Mucosa of rectum (tissue), 2 donors: ENCODE data around the gene PHC3.

Source experiments
- H3K27ac ChIP-seq, 2 donors: one replicate each; pipeline ENCODE4 v1.7.0; 2013; ENCODE audit warnings: inconsistent platforms in 2 of 2, low read depth in 2 of 2, low read length in 2 of 2
- H3K27me3 ChIP-seq, 2 donors: one replicate each; pipeline ENCODE4 v1.7.0; 2013; ENCODE audit warnings: low read length in 2 of 2; ENCODE audit not compliant: control insufficient read depth in 2 of 2, insufficient read depth in 2 of 2
- H3K36me3 ChIP-seq, 2 donors: one replicate each; pipeline ENCODE4 v1.7.0; 2013; ENCODE audit warnings: low read length in 2 of 2; ENCODE audit not compliant: control insufficient read depth in 2 of 2, insufficient read depth in 2 of 2
- H3K4me1 ChIP-seq, 2 donors: one replicate each; pipeline ENCODE4 v1.7.0; 2013; ENCODE audit warnings: low read length in 2 of 2, mild to moderate bottlenecking in 1 of 2; ENCODE audit not compliant: control insufficient read depth in 2 of 2, insufficient read depth in 2 of 2
- H3K4me3 ChIP-seq, 2 donors: one replicate each; pipeline ENCODE4 v1.7.0; 2013; ENCODE audit warnings: low read length in 2 of 2
- H3K9ac ChIP-seq, 2 donors: one replicate each; pipeline ENCODE4 v1.7.0; 2013; ENCODE audit warnings: low read length in 2 of 2, low read depth in 1 of 2, mild to moderate bottlenecking in 1 of 2
- H3K9me3 ChIP-seq, 2 donors: one replicate each; pipeline ENCODE4 v1.7.0; 2013; ENCODE audit warnings: low read length in 2 of 2; ENCODE audit not compliant: control insufficient read depth in 2 of 2
- donor health status: healthy.
- donor health status: Normal muscosa, but diverticular disease.

Gene PHC3

GRCh38 chr3:170180908-170181885 lies at the start of gene PHC3:
TSS of gene PHC3 (minus strand) at chr3:170181733. CDS start at chr3:170181715, 18 bp downstream.
- Histone ChIP-seq H3K4me3 (peak within 1 kb of the TSS; percentile 97 to 99), H3K36me3 (peaks cover 8 to 18% of the 10 kb centered on the region in 2 donors), H3K27me3 (no peaks in the 10 kb centered on the region), H3K4me1 (peaks cover 8 to 17% of the 10 kb centered on the region in 2 donors), H3K9ac (peak within 1 kb of the TSS; percentile 94), H3K27ac (peak within 1 kb of the TSS; percentile 90 to 96), H3K9me3 (no peaks in the 10 kb centered on the region)

GRCh38 chr3:170228093-170228766 lies 46.7 kb upstream of the PHC3 start:
- H3K4me1 ChIP-seq = peaks cover 0 to 6% of the 10 kb centered on the region in 2 donors
- no peaks in the 10 kb centered on the region for H3K27me3 ChIP-seq
- H3K27ac ChIP-seq = no peak overlapping the region
- H3K9me3 ChIP-seq = no peaks in the 10 kb centered on the region
- no peaks in the 10 kb centered on the region for H3K36me3 ChIP-seq
- H3K9ac ChIP-seq = no peak overlapping the region
- H3K4me3 ChIP-seq = no peak overlapping the region

- Histone ChIP-seq H3K4me3 (no peak overlapping the region), H3K27me3 (no peaks in the 10 kb centered on the region), H3K9me3 (no peaks in the 10 kb centered on the region), H3K9ac (no peak overlapping the region), H3K27ac (no peak overlapping the region), H3K4me1 (peaks cover 0 to 13% of the 10 kb centered on the region in 2 donors), H3K36me3 (no peaks in the 10 kb centered on the region)
These were observed 45.0 kb upstream of the PHC3 start for GRCh38 chr3:170226426-170226960.

- Histone ChIP-seq H3K27me3 (no peaks in the 10 kb centered on the region), H3K36me3 (no peaks in the 10 kb centered on the region), H3K27ac (no peak overlapping the region), H3K4me3 (no peak overlapping the region), H3K4me1 (peaks cover 0 to 13% of the 10 kb centered on the region in 2 donors), H3K9me3 (no peaks in the 10 kb centered on the region), H3K9ac (no peak overlapping the region)
These were observed 43.6 kb upstream of the PHC3 start for GRCh38 chr3:170225166-170225565.

GRCh38 chr3:170222647-170223541 lies 41.4 kb upstream of the PHC3 start:
- H3K27me3 ChIP-seq = no peaks in the 10 kb centered on the region
- peak overlapping the region; percentile 68 to 74 for H3K9ac ChIP-seq
- H3K4me1 ChIP-seq = peaks cover 0 to 13% of the 10 kb centered on the region in 2 donors
- H3K9me3 ChIP-seq = no peaks in the 10 kb centered on the region
- H3K36me3 ChIP-seq = no peaks in the 10 kb centered on the region
- peak overlapping the region; percentile 77 to 91 for H3K4me3 ChIP-seq
- H3K27ac ChIP-seq = peak overlapping the region; percentile 87 to 88

GRCh38 chr3:170221924-170222646 lies 40.6 kb upstream of the PHC3 start, which contains the start of gene PRKCI:
TSS of gene PRKCI (plus strand) at chr3:170222424. CDS start at chr3:170222670, 246 bp downstream.
- no peaks in the 10 kb centered on the region for H3K27me3 ChIP-seq
- peak within 1 kb of the TSS; percentile 77 to 91 for H3K4me3 ChIP-seq
- H3K27ac ChIP-seq = peak within 1 kb of the TSS; percentile 87 to 88
- H3K36me3 ChIP-seq = no peaks in the 10 kb centered on the region
- peaks cover 0 to 13% of the 10 kb centered on the region in 2 donors for H3K4me1 ChIP-seq
- no peaks in the 10 kb centered on the region for H3K9me3 ChIP-seq
- H3K9ac ChIP-seq = peak within 1 kb of the TSS; percentile 74 to 96

GRCh38 chr3:170220871-170221270 lies 39.3 kb upstream of the PHC3 start:
- Histone ChIP-seq H3K9me3 (no peaks in the 10 kb centered on the region), H3K9ac (no peak overlapping the region), H3K4me1 (peaks cover 0 to 13% of the 10 kb centered on the region in 2 donors), H3K4me3 (no peak overlapping the region), H3K36me3 (no peaks in the 10 kb centered on the region), H3K27me3 (no peaks in the 10 kb centered on the region), H3K27ac (no peak overlapping the region)

GRCh38 chr3:170219850-170220249 lies 38.3 kb upstream of the PHC3 start:
- Histone ChIP-seq H3K9ac (no peak overlapping the region), H3K4me3 (no peak overlapping the region), H3K27me3 (no peaks in the 10 kb centered on the region), H3K4me1 (peaks cover 0 to 13% of the 10 kb centered on the region in 2 donors), H3K27ac (no peak overlapping the region), H3K36me3 (no peaks in the 10 kb centered on the region), H3K9me3 (no peaks in the 10 kb centered on the region)

GRCh38 chr3:170211668-170212067 lies 30.1 kb upstream of the PHC3 start:
- Histone ChIP-seq H3K27ac (no peak overlapping the region), H3K9ac (no peak overlapping the region), H3K36me3 (no peaks in the 10 kb centered on the region), H3K4me3 (no peak overlapping the region), H3K9me3 (no peaks in the 10 kb centered on the region), H3K4me1 (no peaks in the 10 kb centered on the region), H3K27me3 (peaks cover 0 to 1% of the 10 kb centered on the region in 2 donors)
